ENCODE measurements around the gene DRC7. TPM values are rescaled to one million over a fixed set of nuclear protein-coding genes. Genes with fewer than 3 reads are reported as not detected.

DRC7 gene
- total RNA-seq, 4 donors from 2014 or later: 0.33 TPM; not detected in 3

- TF ChIP-seq CTCF (IDR thresholded peaks at IDR 0.05; ENCODE audit: low read depth): no peak
These were observed 4.3 kb downstream of the DRC7 start for GRCh38 chr16:57698812-57699405.

GRCh38 chr16:57699481-57699880, 4.9 kb downstream of the DRC7 start:
- TF ChIP-seq CTCF (IDR thresholded peaks at IDR 0.05; ENCODE audit: low read depth): no peak

- no peak for TF ChIP-seq CTCF (IDR thresholded peaks at IDR 0.05; ENCODE audit: low read depth)
These were observed 5.3 kb downstream of the DRC7 start for GRCh38 chr16:57699899-57700298.

- TF ChIP-seq CTCF (IDR thresholded peaks at IDR 0.05; ENCODE audit: low read depth): no peak
These were observed 6.4 kb downstream of the DRC7 start for GRCh38 chr16:57700781-57701551.

GRCh38 chr16:57701759-57702371, 7.3 kb downstream of the DRC7 start:
- no peak for TF ChIP-seq CTCF (IDR thresholded peaks at IDR 0.05; ENCODE audit: low read depth)

GRCh38 chr16:57703416-57704010, 8.9 kb downstream of the DRC7 start:
- no peak for TF ChIP-seq CTCF (IDR thresholded peaks at IDR 0.05; ENCODE audit: low read depth)
